HL-60 (cell line): ENCODE results near the gene ADAMTS12.

Experiments used
- DNase-seq, 2 experiments: peaks; one replicate each; pipeline ENCODE4 v3.0.0-alpha.2; 2010 to 2020; ENCODE audit warnings: low read depth in 1 of 2, low spot score in 1 of 2
- H3K27ac ChIP-seq: fragments of 250-450 bp; sonication (Bioruptor Pico); replicated peaks from 2 replicates; pipeline ENCODE4 v1.5.1; 2020; ENCODE audit warnings: mild to moderate bottlenecking, moderate library complexity
- H3K27me3 ChIP-seq: fragments of 250-450 bp; sonication (Bioruptor Pico); 2 replicates; pipeline ENCODE4 v1.5.1; 2021; ENCODE audit warnings: mild to moderate bottlenecking, moderate library complexity; ENCODE audit not compliant: insufficient read depth, poor library complexity, severe bottlenecking
- H3K4me3 ChIP-seq: replicated peaks from 2 replicates; pipeline ENCODE4 v1.5.1; 2011; ENCODE audit warnings: mild to moderate bottlenecking, control low read depth, low read length; ENCODE audit not compliant: insufficient read depth
- CTCF ChIP-seq: IDR thresholded peaks from one replicate; pipeline ENCODE4 v1.5.1; 2011; ENCODE audit warnings: low read length, control low read depth, inconsistent platforms; ENCODE audit not compliant: insufficient read depth
- GABPA ChIP-seq: IDR thresholded peaks from 2 replicates; pipeline ENCODE4 v1.6.1; 2012; ENCODE audit warnings: low read depth
- POLR2AphosphoS5 ChIP-seq: IDR thresholded peaks from 2 replicates; pipeline ENCODE4 v1.6.1; 2012; ENCODE audit warnings: low read depth
- REST ChIP-seq: IDR thresholded peaks from 2 replicates; pipeline ENCODE4 v1.6.1; 2012; ENCODE audit warnings: low read depth; ENCODE audit not compliant: insufficient replicate concordance
- SPI1 ChIP-seq: IDR thresholded peaks from 2 replicates; pipeline ENCODE4 v1.6.1; 2012; ENCODE audit warnings: low read depth, mild to moderate bottlenecking, borderline replicate concordance

The ADAMTS12 gene

GRCh38 chr5:33489481-33490067, 402.2 kb downstream of the ADAMTS12 start:
- no peak for DNase-seq

GRCh38 chr5:33488558-33489355, 403.0 kb downstream of the ADAMTS12 start:
- TF ChIP-seq GABPA: no peak
- no peak for TF ChIP-seq POLR2AphosphoS5
- TF ChIP-seq CTCF: no peak
- no peak for TF ChIP-seq REST
- TF ChIP-seq SPI1: no peak
- Histone ChIP-seq H3K4me3 (no peak overlapping the region), H3K27ac (no peak overlapping the region), H3K27me3 (no peaks in the 10 kb centered on the region)
- DNase-seq: no peak

More at GRCh38 chr5:33489481-33490067, 402.2 kb downstream of the ADAMTS12 start:
- H3K4me3 ChIP-seq: no peak overlapping the region
- no peak overlapping the region for H3K27ac ChIP-seq
- H3K27me3 ChIP-seq: no peaks in the 10 kb centered on the region
- TF ChIP-seq GABPA (no peak), REST (no peak)

GRCh38 chr5:33487236-33487635, 404.6 kb downstream of the ADAMTS12 start:
- TF ChIP-seq GABPA (no peak), CTCF (no peak), POLR2AphosphoS5 (no peak), SPI1 (no peak), REST (no peak)
- no peak overlapping the region for H3K4me3 ChIP-seq
- H3K27ac ChIP-seq: no peak overlapping the region
- DNase-seq: no peak
- H3K27me3 ChIP-seq: no peaks in the 10 kb centered on the region
